SJCRH30 (cell line): ENCODE measurements around the gene PRSS12. TPM values are rescaled to one million over a fixed set of nuclear protein-coding genes. Genes with fewer than 3 reads are reported as not detected.
A peak's percentile ranks its signal among the peaks of the same experiment; 100 is the strongest.
"Not testable (repeated sequence)": the region's sequence is repeated elsewhere in the genome, so short reads cannot be mapped to it uniquely, and the experiment has no call there.

Experiments used
- DNase-seq, 2 experiments: peaks; one replicate each; pipeline ENCODE4 v3.0.0-alpha.2; 2015 to 2020
- H3K27ac ChIP-seq: fragments of 250-450 bp; sonication (Bioruptor Pico); 2 replicates; pipeline ENCODE4 v1.5.1; 2020; ENCODE audit warnings: mild to moderate bottlenecking, moderate library complexity
- H3K27me3 ChIP-seq: fragments of 250-450 bp; sonication (Bioruptor Pico); 2 replicates; pipeline ENCODE4 v1.5.1; 2020; ENCODE audit warnings: mild to moderate bottlenecking, moderate library complexity
- H3K36me3 ChIP-seq: fragments of 250-450 bp; sonication (Bioruptor Pico); 2 replicates; pipeline ENCODE4 v1.5.1; 2020; ENCODE audit warnings: mild to moderate bottlenecking, moderate library complexity
- H3K4me1 ChIP-seq: fragments of 250-450 bp; sonication (Bioruptor Pico); 2 replicates; pipeline ENCODE4 v1.5.1; 2020; ENCODE audit warnings: mild to moderate bottlenecking, moderate library complexity
- H3K4me3 ChIP-seq: fragments of 250-450 bp; sonication (Bioruptor Pico); 2 replicates; pipeline ENCODE4 v1.5.1; 2020; ENCODE audit warnings: mild to moderate bottlenecking, moderate library complexity
- H3K9me3 ChIP-seq: fragments of 250-450 bp; sonication (Bioruptor Pico); replicated peaks from 2 replicates; pipeline ENCODE4 v1.5.1; 2020; ENCODE audit warnings: mild to moderate bottlenecking, moderate library complexity
- total RNA-seq: library from RNA; depleted of rRNA; stranded (reverse); fragments of >200 nt; shearing (Covaris generic); gene quantifications from 2 replicates; pipeline ENCODE4 v1.2.3, GENCODE V29; 2014

The PRSS12 gene
- total RNA-seq, 1 experiment from 2014 or later = 9.9 TPM

DNA sequence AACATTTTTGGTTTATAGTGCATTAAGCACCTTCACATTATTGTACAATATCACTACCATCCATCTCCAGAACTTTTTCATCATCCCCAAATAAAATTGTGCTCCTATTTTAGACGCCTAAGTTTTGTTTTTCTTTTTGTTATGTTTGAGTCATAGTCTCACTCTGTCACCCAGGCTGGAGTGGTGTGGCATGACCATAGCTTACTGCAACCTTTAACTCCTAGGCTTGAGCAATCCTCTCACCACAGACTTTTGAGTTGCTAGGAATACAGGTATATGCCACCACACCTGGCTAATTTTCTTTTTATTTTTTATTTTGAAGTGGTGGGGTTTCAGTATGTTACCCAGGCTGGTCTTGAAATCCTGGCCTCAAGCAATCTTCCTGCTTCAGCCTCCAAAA, 33.9 kb downstream of the PRSS12 start:
- Histone ChIP-seq H3K27me3 (no peaks in the 10 kb centered on the region), H3K9me3 (no peaks in the 10 kb centered on the region), H3K4me3 (no peak overlapping the region), H3K27ac (no peak overlapping the region), H3K36me3 (no peaks in the 10 kb centered on the region), H3K4me1 (no peaks in the 10 kb centered on the region)
- DNase-seq = no peak

DNA sequence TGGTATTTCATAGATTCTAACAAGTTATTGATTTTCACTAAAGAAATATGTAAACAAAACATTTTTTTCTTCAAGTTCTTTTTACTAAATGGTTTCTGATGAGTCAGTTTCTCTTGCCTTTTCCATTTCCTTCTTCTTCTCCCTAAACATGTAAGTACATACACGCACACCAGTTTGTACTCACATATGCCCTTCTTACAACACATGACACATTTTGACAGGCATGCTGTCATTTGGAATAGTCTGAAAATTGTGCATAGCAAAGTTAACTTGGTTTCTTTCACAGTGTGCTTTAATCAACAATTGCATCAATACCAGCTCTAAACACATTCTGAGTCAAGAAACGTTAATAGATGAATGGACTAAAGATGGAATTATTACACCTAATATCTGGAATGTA, 35.1 kb downstream of the PRSS12 start:
- no peak for DNase-seq
- Histone ChIP-seq H3K27ac (no peak overlapping the region), H3K27me3 (no peaks in the 10 kb centered on the region), H3K4me1 (no peaks in the 10 kb centered on the region), H3K36me3 (no peaks in the 10 kb centered on the region), H3K9me3 (no peaks in the 10 kb centered on the region), H3K4me3 (no peak overlapping the region)

DNA sequence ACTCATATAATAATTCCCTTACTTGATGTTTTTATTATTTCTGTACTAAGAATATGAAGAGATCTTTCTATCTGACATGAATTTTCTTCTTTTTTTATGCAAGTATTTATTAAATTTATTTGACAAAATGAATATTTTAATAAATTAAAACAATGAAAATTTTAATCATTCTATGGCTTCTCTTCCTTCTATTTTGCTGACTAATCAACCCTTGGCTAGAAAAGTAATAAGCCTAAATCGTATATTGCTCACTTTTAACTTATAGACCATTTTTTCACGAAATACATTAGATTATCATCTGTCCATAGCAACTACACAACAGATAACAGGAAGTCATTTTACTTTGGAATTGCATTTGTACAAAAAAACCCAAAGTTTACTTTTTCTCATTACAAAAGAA, 38.6 kb downstream of the PRSS12 start:
- Histone ChIP-seq H3K36me3 (no peaks in the 10 kb centered on the region), H3K27me3 (no peaks in the 10 kb centered on the region), H3K4me3 (no peak overlapping the region), H3K4me1 (no peaks in the 10 kb centered on the region), H3K9me3 (no peaks in the 10 kb centered on the region), H3K27ac (no peak overlapping the region)
- DNase-seq = no peak

DNA sequence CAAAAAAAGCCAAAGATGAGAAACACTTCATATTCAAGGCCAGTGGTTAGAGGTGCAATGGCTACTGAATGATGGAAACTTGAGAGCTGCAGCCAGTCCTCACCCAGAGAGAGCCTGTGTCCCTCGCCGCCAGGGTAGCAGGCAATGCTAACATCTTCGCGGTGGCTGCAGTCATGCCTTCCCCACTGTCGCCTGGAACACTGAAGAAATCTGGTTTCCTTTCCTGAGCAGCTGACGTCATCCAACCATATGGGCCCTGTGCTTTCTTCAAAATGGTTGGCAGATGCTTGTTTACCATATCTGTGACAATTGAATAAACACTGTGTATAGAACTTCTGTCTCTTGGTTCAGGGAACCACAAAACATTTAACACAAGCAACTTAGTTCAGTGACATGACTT, 39.7 kb downstream of the PRSS12 start:
- Histone ChIP-seq H3K4me3 (no peak overlapping the region), H3K9me3 (no peaks in the 10 kb centered on the region), H3K27ac (no peak overlapping the region), H3K27me3 (no peaks in the 10 kb centered on the region), H3K36me3 (peaks cover 2% of the 10 kb centered on the region; the same call in 1 of the 2 replicates), H3K4me1 (peaks cover 9% of the 10 kb centered on the region)
- DNase-seq = no peak

DNA sequence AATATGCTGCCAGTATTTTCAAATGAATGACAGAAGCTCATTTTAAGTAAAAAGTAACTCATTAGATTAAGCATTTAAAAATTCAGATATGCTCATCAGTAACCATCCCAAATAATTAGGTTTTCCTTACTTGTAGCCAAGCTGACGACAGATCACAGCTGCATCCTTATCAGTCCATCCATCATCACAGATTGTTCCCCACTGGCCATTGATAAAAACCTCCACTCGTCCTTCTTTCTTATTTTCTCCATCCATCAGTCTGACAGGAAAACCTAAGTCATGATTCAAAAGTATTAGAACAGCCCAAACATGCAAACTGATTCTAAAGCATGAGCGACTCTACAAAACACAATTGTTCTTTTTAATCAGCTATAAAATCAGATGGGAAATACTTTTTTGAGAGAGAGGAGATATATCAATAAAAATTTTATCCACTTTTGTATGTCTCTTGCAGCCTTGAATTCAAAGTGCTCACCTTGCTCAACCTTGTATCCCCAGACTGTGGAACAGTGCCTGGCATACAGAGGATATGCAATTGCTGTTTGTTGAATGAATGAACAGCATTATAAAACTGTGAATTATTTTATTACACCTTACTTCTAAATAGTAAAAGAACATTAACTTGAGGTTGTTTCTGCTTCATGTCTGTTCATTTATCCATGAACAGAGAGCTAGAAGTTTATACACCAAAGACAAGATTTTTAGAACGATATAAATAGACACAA, 44.3 kb downstream of the PRSS12 start:
- DNase-seq = peak in 1 of 2 experiments; percentile 32
- Histone ChIP-seq H3K4me3 (no peak overlapping the region), H3K4me1 (peaks cover 20% of the 10 kb centered on the region), H3K27me3 (no peaks in the 10 kb centered on the region), H3K36me3 (peaks cover 2% of the 10 kb centered on the region; the same call in 1 of the 2 replicates), H3K27ac (peak overlapping the region; percentile 70), H3K9me3 (peaks cover 3% of the 10 kb centered on the region; the same call in 1 of the 2 replicates)

DNA sequence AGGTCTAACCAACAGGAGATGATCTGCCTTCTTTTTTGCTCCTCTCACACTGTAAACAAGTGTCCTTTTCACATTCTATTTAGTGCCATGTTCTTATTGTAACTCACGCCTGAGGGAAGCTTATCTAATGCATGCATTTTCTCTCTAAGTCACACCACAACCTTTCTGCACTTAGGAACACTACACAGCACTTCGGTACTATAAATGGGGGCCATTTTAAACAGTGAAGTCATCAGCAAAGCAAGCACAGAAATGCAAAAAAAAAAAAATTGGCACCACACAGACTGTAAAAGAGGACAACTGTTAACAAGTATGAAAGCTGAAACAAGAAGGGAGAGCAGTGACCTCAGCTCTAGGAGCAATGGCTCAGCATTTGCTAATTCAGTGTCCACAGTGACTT, 45.2 kb downstream of the PRSS12 start:
- Histone ChIP-seq H3K27ac (peak overlapping the region; percentile 70), H3K4me1 (peaks cover 20% of the 10 kb centered on the region), H3K4me3 (no peak overlapping the region), H3K27me3 (no peaks in the 10 kb centered on the region), H3K9me3 (peaks cover 3% of the 10 kb centered on the region; the same call in 1 of the 2 replicates), H3K36me3 (peaks cover 2% of the 10 kb centered on the region; the same call in 1 of the 2 replicates)
- DNase-seq = peak; percentile 29 to 68

DNA sequence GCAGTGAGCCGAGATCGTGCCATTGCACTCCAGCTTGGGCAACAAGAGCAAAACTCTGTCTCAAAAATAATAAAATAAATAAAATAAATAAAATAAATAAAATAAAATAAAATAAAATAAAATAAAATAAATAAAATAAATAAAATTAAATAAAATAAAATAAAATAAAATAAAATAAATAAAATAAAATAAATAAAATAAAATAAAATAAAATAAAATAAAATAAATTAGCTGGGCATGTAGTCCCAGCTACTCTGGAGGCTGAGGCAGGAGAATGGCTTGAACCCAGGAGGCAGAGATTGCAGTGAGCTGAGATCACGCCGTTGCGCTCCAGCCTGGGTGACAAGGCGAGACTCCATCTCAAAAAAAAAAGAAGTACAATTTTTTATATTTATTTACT, 53.2 kb downstream of the PRSS12 start:
- H3K4me3 ChIP-seq, H3K36me3 ChIP-seq, H3K27ac ChIP-seq, DNase-seq, H3K9me3 ChIP-seq, H3K27me3 ChIP-seq, H3K4me1 ChIP-seq: not testable (repeated sequence)

DNA sequence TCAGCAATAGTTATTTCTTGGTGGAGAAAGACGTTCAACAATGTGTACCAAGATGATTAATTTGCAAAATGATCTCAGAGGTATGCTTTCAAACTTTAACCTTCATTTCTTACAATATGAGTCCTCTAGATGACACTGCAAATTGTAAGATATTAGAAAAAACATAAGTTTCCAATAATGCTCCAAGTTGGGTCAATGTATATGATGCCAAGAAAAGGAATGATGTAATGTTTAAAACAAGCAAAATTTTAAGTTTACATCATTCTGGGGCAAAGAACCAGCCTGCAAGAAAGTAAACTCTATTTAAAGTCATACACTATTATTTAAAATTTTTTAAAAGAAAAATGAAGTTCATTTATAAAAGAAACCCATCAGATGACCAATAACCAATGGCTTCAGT, 56.1 kb downstream of the PRSS12 start:
- Histone ChIP-seq H3K27me3 (no peaks in the 10 kb centered on the region), H3K36me3 (no peaks in the 10 kb centered on the region; the same call in 1 of the 2 replicates), H3K4me1 (no peaks in the 10 kb centered on the region), H3K4me3 (no peak overlapping the region), H3K27ac (no peak overlapping the region), H3K9me3 (no peaks in the 10 kb centered on the region)
- DNase-seq = no peak

DNA sequence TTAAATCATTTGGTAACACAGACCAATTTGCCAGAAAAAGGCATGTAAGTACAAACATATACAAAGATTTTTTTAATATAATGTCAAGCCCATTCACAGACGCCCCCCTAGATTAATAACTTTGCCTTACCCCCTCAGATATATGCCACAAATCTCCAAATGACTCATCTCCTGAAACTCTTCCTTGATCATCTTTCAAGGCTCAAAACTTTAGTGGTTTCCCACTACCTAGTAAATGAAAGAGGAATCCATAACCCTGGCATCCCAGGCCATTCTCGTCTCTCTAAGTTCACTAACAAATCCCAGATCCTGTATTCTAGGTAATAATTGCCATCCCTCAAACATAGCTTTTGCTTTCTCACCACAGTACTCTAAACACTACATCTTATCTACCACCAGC, 61.9 kb downstream of the PRSS12 start:
- no peak overlapping the region for H3K27ac ChIP-seq
- DNase-seq = no peak
- no peaks in the 10 kb centered on the region for H3K9me3 ChIP-seq
- H3K4me1 ChIP-seq = peaks cover 4% of the 10 kb centered on the region
- H3K27me3 ChIP-seq = no peaks in the 10 kb centered on the region
- no peak overlapping the region for H3K4me3 ChIP-seq
- H3K36me3 ChIP-seq = no peaks in the 10 kb centered on the region; the same call in 1 of the 2 replicates

DNA sequence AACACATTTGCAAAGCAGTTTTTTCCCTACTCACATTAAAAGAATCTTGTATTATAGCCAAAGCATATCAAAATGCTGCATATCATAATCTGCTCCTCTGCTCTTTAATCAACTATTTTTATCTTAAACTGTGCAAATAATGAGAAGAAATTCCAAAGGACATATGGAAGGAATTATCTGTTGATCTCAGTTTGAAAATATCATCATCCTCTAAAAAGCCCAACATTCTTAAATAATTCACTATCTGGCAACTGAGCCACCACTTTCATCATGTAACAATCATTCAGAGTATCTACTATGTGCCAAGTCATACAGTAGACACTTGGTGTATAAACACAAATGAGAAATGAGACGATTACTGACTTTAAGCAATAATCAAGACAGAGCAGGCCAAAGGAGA, 63.0 kb downstream of the PRSS12 start:
- DNase-seq = no peak
- Histone ChIP-seq H3K4me1 (peaks cover 4% of the 10 kb centered on the region), H3K4me3 (no peak overlapping the region), H3K27ac (no peak overlapping the region), H3K36me3 (no peaks in the 10 kb centered on the region), H3K9me3 (no peaks in the 10 kb centered on the region), H3K27me3 (no peaks in the 10 kb centered on the region)

DNA sequence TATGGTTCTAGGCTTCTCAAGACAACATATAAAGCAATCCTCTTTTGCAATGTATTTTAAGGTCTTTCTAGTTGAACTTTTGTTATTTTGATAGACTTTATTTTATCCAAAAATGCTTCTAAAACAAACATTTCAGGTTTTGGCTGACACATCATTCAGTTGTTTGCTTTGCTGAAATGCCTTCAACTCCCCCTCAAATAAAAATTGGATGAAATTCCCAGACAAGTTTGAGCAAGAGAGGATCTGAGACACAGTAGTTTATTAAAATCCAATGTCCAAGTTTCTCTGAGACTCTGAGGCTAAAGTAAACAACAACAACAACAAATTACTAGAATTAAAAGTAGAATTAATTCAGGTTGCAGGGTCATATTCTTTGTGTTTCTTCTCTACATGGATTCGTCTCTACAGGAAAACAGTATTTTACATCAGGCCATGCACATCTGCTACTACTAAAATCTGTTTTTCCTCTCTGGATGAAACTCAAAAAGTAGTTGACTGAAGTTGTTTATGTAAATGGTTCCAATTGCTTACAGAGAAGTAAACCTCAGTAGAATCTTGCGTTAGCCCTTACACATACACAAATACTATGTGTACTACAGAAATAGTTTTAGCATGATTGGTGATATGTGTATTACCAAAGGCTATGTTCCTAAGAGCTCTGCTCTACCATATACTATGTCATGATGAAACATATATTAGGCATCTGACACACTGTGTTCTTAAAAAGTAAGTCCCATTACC, 64.9 kb downstream of the PRSS12 start:
- DNase-seq = no peak
- H3K36me3 ChIP-seq = no peaks in the 10 kb centered on the region
- H3K4me1 ChIP-seq = peaks cover 4% of the 10 kb centered on the region
- no peak overlapping the region for H3K4me3 ChIP-seq
- no peaks in the 10 kb centered on the region for H3K9me3 ChIP-seq
- H3K27ac ChIP-seq = no peak overlapping the region
- no peaks in the 10 kb centered on the region for H3K27me3 ChIP-seq

DNA sequence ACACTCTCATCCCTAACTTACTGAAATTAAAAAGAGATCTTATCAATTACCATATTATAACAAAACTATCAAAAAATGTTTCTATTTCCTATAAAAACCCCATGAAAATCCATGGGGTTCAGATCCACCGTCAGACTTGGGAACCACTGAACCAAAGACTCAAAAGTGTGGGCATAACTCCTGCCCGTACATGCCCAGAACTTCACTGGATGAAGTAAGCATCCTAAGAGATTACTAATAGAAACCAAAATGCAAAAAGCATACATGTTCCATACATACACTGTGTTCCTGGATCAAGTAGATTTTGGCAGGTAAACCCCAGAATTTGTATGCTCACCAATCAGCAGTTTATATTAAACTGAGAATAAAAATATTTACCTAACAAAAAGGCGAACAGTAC, 66.1 kb downstream of the PRSS12 start:
- no peak for DNase-seq
- H3K4me3 ChIP-seq = no peak overlapping the region
- no peaks in the 10 kb centered on the region for H3K9me3 ChIP-seq
- no peaks in the 10 kb centered on the region for H3K27me3 ChIP-seq
- H3K27ac ChIP-seq = no peak overlapping the region
- peaks cover 9% of the 10 kb centered on the region for H3K36me3 ChIP-seq
- peaks cover 4% of the 10 kb centered on the region for H3K4me1 ChIP-seq

DNA sequence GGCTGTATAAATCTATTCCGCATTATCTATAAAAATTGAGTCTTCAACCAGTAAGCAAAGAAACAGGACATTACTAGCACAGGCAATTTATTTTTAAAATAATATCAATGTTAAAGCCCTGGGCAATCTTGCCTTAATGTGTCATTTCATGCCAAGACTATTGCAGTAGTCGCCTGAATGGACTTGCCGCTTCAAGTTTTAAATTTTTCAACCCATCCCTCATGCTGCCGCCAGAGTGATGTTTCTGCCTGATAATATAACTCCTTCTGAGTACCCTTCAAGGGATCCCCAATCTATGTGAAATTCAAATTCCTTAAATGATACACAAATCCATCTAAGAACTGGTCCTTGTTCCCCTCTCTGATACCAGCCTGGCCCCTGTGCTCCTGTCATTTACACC, 66.9 kb downstream of the PRSS12 start:
- peaks cover 16% of the 10 kb centered on the region for H3K36me3 ChIP-seq
- H3K9me3 ChIP-seq = no peaks in the 10 kb centered on the region
- no peaks in the 10 kb centered on the region for H3K27me3 ChIP-seq
- H3K4me1 ChIP-seq = peaks cover 4% of the 10 kb centered on the region
- no peak for DNase-seq
- H3K4me3 ChIP-seq = no peak overlapping the region
- no peak overlapping the region for H3K27ac ChIP-seq

DNA sequence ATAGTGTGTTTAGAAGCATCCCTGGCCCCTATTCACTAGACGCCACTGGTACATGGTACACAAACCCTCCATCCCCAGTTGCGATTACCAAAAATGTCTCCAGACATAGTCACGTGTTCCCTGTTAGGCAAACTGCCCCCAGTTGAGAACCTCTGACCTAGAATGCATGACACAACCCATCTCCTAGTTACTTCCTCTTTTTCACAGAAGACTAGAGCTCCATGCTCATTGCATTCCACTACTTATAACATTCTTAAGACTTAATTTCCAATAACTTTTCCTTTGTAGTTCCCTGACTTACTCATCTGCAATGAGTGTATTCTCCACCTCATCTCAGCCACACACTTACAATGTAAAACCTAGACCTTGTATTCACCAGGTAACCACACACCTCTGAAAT, 68.6 kb downstream of the PRSS12 start:
- Histone ChIP-seq H3K27me3 (no peaks in the 10 kb centered on the region), H3K36me3 (peaks cover 33% of the 10 kb centered on the region), H3K9me3 (no peaks in the 10 kb centered on the region; the same call in 1 of the 2 replicates), H3K4me1 (peaks cover 12% of the 10 kb centered on the region), H3K4me3 (no peak overlapping the region), H3K27ac (no peak overlapping the region)
- no peak for DNase-seq

DNA sequence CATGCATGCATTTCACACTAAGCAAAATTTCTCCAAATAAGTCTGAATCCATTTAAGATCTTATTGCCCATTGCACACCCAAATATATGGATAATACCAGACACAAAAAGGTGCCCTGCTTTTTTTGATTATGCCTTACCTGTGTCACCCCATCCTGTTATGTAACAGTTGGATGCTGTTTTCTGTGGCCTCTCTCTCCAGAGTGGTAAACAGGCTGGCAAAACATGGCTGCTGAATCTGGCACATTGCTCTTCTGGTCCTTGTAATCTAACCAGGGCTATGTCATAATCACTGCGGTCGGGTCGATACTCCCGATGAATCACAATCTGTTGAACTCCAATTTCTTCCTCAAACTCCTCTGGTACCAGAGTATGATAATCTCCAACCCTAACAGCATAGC, 70.1 kb downstream of the PRSS12 start:
- Histone ChIP-seq H3K4me1 (peaks cover 15% of the 10 kb centered on the region), H3K9me3 (no peaks in the 10 kb centered on the region; the same call in 1 of the 2 replicates), H3K27me3 (no peaks in the 10 kb centered on the region), H3K27ac (no peak overlapping the region), H3K36me3 (peaks cover 37% of the 10 kb centered on the region), H3K4me3 (no peak overlapping the region)
- DNase-seq = no peak
